CD14-positive monocyte (primary cell): ENCODE measurements around the gene PEX26. TPM values are rescaled to one million over a fixed set of nuclear protein-coding genes. Genes with fewer than 3 reads are reported as not detected.

Experiments
- DNase-seq, 3 donors: peaks; one replicate each; pipeline ENCODE4 v3.0.0-alpha.2; 2011 to 2022
- H2AFZ ChIP-seq: 2 replicates; pipeline ENCODE4 v1.6.0; 2012; ENCODE audit warnings: mild to moderate bottlenecking, low read depth, low read length, inconsistent platforms; ENCODE audit not compliant: insufficient read depth, poor library complexity, severe bottlenecking
- H3K27ac ChIP-seq, 2 donors: 1 replicate in 1 of 2; 2 replicates in 1 of 2; pipeline ENCODE4 v1.5.1; 2012 to 2013; ENCODE audit warnings: low read length in 2 of 2, control low read depth in 1 of 2, inconsistent platforms in 1 of 2, low read depth in 1 of 2, mild to moderate bottlenecking in 1 of 2
- H3K27me3 ChIP-seq, 2 donors: one replicate each; pipeline versions ENCODE4 v1.6.0 to v1.6.1; 2011 to 2013; ENCODE audit warnings: low read length in 2 of 2; ENCODE audit not compliant: control insufficient read depth in 2 of 2, insufficient read depth in 2 of 2
- H3K36me3 ChIP-seq, 2 donors: replicated peaks in 1 of 2; 1 replicate in 1 of 2; 2 replicates in 1 of 2; pipeline versions ENCODE4 v1.5.1 to v1.6.1; 2012 to 2013; ENCODE audit warnings: low read length in 2 of 2, control low read depth in 1 of 2, inconsistent platforms in 1 of 2, mild to moderate bottlenecking in 1 of 2; ENCODE audit not compliant: insufficient read depth in 2 of 2, control insufficient read depth in 1 of 2
- H3K4me1 ChIP-seq, 2 donors: 1 replicate in 1 of 2; 2 replicates in 1 of 2; pipeline versions ENCODE4 v1.5.1 to v1.6.1; 2012 to 2013; ENCODE audit warnings: low read length in 2 of 2, control low read depth in 1 of 2, inconsistent platforms in 1 of 2, mild to moderate bottlenecking in 1 of 2, moderate library complexity in 1 of 2; ENCODE audit not compliant: insufficient read depth in 2 of 2, control insufficient read depth in 1 of 2
- H3K4me2 ChIP-seq: replicated peaks from 2 replicates; pipeline ENCODE3; 2012; ENCODE audit warnings: low read length, moderate library complexity, mild to moderate bottlenecking; ENCODE audit not compliant: poor library complexity, severe bottlenecking; ENCODE audit errors: extremely low read depth
- H3K4me3 ChIP-seq, 3 experiments: fragments of 200-600 bp in 1 of 3; sonication (generic) in 1 of 3; replicated peaks in 1 of 3; 1 replicate in 2 of 3; 2 replicates in 1 of 3; pipeline ENCODE4 v1.5.1; 2011 to 2013; ENCODE audit warnings: low read length in 3 of 3, mild to moderate bottlenecking in 3 of 3, control low read depth in 2 of 3, low read depth in 2 of 3, inconsistent platforms in 1 of 3, moderate library complexity in 1 of 3
- H3K79me2 ChIP-seq: 2 replicates; pipeline ENCODE4 v1.6.0; 2012; ENCODE audit warnings: mild to moderate bottlenecking, control low read depth, inconsistent platforms, low read length, moderate library complexity; ENCODE audit not compliant: insufficient read depth
- H3K9ac ChIP-seq: 2 replicates; pipeline ENCODE4 v1.6.0; 2017; ENCODE audit warnings: low read length, mild to moderate bottlenecking; ENCODE audit not compliant: insufficient read depth, poor library complexity, severe bottlenecking
- H3K9me3 ChIP-seq, 2 donors: replicated peaks in 1 of 2; 1 replicate in 1 of 2; 2 replicates in 1 of 2; pipeline versions ENCODE4 v1.5.1 to v1.6.1; 2012 to 2013; ENCODE audit warnings: low read length in 2 of 2, control low read depth in 1 of 2; ENCODE audit not compliant: control insufficient read depth in 1 of 2, insufficient read depth in 1 of 2
- H4K20me1 ChIP-seq: 2 replicates; pipeline ENCODE4 v1.6.0; 2012; ENCODE audit warnings: mild to moderate bottlenecking, low read length, control low read depth, moderate library complexity; ENCODE audit not compliant: insufficient read depth
- H3K27ac Mint-ChIP-seq, 7 donors: one replicate each; pipeline ENCODE4 v1.8.0; 2020; ENCODE audit warnings: mild to moderate bottlenecking in 7 of 7, mixed read lengths in 7 of 7, moderate library complexity in 6 of 7, inconsistent platforms in 2 of 7
- H3K27me3 Mint-ChIP-seq, 3 donors: one replicate each; pipeline ENCODE4 v1.8.0; 2021 to 2022; ENCODE audit warnings: low read depth in 3 of 3, mild to moderate bottlenecking in 3 of 3, mixed read lengths in 3 of 3, moderate library complexity in 3 of 3, inconsistent platforms in 1 of 3
- H3K36me3 Mint-ChIP-seq, 2 donors: one replicate each; pipeline ENCODE4 v1.8.0; 2020; ENCODE audit warnings: mixed read lengths in 2 of 2, inconsistent platforms in 1 of 2, mild to moderate bottlenecking in 1 of 2
- H3K4me1 Mint-ChIP-seq: one replicate; pipeline ENCODE4 v1.8.0; 2020; ENCODE audit warnings: mild to moderate bottlenecking, mixed read lengths
- H3K4me3 Mint-ChIP-seq, 2 donors: one replicate each; pipeline ENCODE4 v1.8.0; 2020; ENCODE audit warnings: mild to moderate bottlenecking in 2 of 2, mixed read lengths in 2 of 2, moderate library complexity in 1 of 2
- H3K9me3 Mint-ChIP-seq, 7 donors: one replicate each; pipeline ENCODE4 v1.8.0; 2020 to 2022; ENCODE audit warnings: mixed read lengths in 7 of 7, mild to moderate bottlenecking in 6 of 7, moderate library complexity in 6 of 7, inconsistent platforms in 2 of 7
- WGBS: methylation state at CpG from one replicate; pipeline ENCODE4 v1.1.5; 2013; ENCODE audit warnings: missing lambda C conversion rate; ENCODE audit not compliant: insufficient coverage; 5-methylcytosine and 5-hydroxymethylcytosine counted together
- intact Hi-C, 2 donors: fragments of 100-400 bp; cut with micrococcal nuclease; formaldehyde crosslinking; loops; one replicate each; pipeline versions ENCODE4 v1.15.0 to v1.15.1; 2023
- polyA plus RNA-seq, 3 donors: library from polyadenylated mRNA; depleted of rRNA in 1 of 3; unstranded in 2 of 3; stranded (reverse) in 1 of 3; fragments of 300-500 nt in 2 of 3; fragments of >200 nt in 1 of 3; fragmentation: Illumina TruSeq in 2 of 3; gene quantifications; 1 replicate in 2 of 3; 2 replicates in 1 of 3; pipeline ENCODE4 v1.2.3, GENCODE V29; 2012 to 2021
- TF ChIP-seq, protein P1 (sequence below): fragments of 200-600 bp; IDR thresholded peaks from one replicate; pipeline ENCODE4 v1.8.0; 2022; ENCODE audit warnings: antibody characterized with exemption, mild to moderate bottlenecking

PEX26 gene
- polyA plus RNA-seq, 3 donors = 3.4 to 8.6 (median 3.7) TPM

DNA sequence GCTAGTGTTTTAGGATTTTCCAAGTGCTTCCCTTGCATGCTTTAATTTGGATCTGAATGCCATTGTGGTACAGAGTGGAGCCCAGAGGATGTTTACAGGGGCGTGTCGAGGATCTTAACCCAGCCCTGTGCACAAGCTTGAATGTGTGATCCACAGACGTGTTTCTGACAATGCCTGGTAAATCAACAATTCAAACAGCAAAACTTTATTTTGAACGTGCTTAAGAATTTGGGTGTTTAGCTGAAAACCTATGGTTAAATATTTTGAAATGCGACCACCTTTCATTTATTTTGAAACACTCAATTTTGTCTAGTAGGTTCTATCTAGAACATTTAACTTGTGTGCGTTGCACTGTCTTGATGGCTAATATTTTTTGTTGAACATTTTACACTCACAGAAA, 34.6 kb downstream of the PEX26 start:
- H3K79me2 ChIP-seq = no peaks in the 10 kb centered on the region
- peaks cover 0 to 14% of the 10 kb centered on the region in 2 donors for H3K9me3 ChIP-seq
- H3K36me3 ChIP-seq = no peaks in the 10 kb centered on the region
- H4K20me1 ChIP-seq = peaks cover 13% of the 10 kb centered on the region
- Mint-ChIP-seq H3K27me3 (peaks cover 79 to 92% (median 85%) of the 10 kb centered on the region in 3 donors), H3K4me3 (no peak overlapping the region), H3K4me1 (peaks cover 33% of the 10 kb centered on the region), H3K9me3 (peaks cover 0 to 11% (median 5%) of the 10 kb centered on the region in 7 donors), H3K36me3 (peaks cover 0 to 4% of the 10 kb centered on the region in 2 donors), H3K27ac (no peak overlapping the region)
- WGBS = no CpG with 5 or more reads among the region's 6 CpGs
- no peak overlapping the region for H3K4me3 ChIP-seq
- peaks cover 13 to 26% of the 10 kb centered on the region in 2 donors for H3K4me1 ChIP-seq
- H3K27me3 ChIP-seq = peaks cover 51 to 82% of the 10 kb centered on the region in 2 donors
- TF ChIP-seq, protein P1, sequence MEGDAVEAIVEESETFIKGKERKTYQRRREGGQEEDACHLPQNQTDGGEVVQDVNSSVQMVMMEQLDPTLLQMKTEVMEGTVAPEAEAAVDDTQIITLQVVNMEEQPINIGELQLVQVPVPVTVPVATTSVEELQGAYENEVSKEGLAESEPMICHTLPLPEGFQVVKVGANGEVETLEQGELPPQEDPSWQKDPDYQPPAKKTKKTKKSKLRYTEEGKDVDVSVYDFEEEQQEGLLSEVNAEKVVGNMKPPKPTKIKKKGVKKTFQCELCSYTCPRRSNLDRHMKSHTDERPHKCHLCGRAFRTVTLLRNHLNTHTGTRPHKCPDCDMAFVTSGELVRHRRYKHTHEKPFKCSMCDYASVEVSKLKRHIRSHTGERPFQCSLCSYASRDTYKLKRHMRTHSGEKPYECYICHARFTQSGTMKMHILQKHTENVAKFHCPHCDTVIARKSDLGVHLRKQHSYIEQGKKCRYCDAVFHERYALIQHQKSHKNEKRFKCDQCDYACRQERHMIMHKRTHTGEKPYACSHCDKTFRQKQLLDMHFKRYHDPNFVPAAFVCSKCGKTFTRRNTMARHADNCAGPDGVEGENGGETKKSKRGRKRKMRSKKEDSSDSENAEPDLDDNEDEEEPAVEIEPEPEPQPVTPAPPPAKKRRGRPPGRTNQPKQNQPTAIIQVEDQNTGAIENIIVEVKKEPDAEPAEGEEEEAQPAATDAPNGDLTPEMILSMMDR = no peak
- H2AFZ ChIP-seq = no peak overlapping the region
- no peak overlapping the region for H3K27ac ChIP-seq
- no peak overlapping the region for H3K4me2 ChIP-seq
- intact Hi-C loops = no loop called here
- no peak overlapping the region for H3K9ac ChIP-seq
- DNase-seq = no peak

DNA sequence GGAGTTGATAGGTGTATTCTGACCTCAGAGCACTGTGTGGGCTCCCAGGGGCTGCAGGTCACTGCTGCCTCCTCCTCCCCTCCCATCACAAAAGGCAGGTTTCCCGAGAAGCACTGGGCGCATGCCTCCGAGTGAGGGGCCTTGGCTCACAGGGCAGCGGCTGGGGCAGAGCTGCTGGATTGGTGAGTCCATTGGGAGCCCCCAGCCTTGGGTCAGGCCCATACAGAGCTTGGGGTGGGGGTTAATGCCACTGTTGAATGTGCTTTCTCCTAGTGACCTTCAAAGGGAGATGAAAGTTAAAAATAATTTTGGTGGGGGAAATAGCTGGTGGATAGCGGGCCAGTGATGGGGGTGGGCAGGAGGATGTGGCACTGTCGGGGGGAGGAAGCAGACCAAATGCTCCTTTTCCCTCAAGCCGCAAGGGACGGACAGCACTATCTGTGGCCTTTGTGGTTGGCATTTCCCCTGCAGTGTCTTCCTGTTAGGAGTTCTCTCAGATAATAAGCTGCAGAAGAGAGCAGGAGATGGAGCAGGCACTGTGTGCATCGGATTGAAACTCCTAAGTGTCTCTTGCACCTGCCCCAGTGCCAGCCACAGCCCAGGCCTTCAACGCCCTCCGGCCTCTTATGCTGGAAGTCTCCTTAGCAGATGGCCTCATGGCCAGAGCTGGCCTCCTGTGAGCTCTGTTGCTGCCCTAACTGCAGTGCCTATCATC, 36.0 kb downstream of the PEX26 start:
- 0% methylated on average over 8 of the region's 11 CpGs for WGBS
- Histone ChIP-seq H3K9ac (peak overlapping the region; percentile 36), H3K27ac (no peak overlapping the region), H4K20me1 (peaks cover 13% of the 10 kb centered on the region), H3K79me2 (no peaks in the 10 kb centered on the region), H3K4me1 (peaks cover 13 to 26% of the 10 kb centered on the region in 2 donors), H3K27me3 (peaks cover 47 to 76% of the 10 kb centered on the region in 2 donors), H3K4me2 (peak overlapping the region; percentile 13), H3K4me3 (no peak overlapping the region), H3K36me3 (no peaks in the 10 kb centered on the region), H3K9me3 (peaks cover 0 to 14% of the 10 kb centered on the region in 2 donors), H2AFZ (no peak overlapping the region)
- TF ChIP-seq, protein P1 = no peak
- Mint-ChIP-seq H3K9me3 (peaks cover 0 to 11% (median under 1%) of the 10 kb centered on the region in 7 donors), H3K4me3 (peak overlapping the region; percentile 12 to 80), H3K27me3 (peaks cover 76 to 91% (median 87%) of the 10 kb centered on the region in 3 donors), H3K27ac (no peak overlapping the region), H3K4me1 (peaks cover 33% of the 10 kb centered on the region), H3K36me3 (peaks cover 0 to 4% of the 10 kb centered on the region in 2 donors)
- intact Hi-C loops = no loop called here
- DNase-seq = no peak
